Psoas muscle (tissue), 8 donors: ENCODE results near the gene PSME3. TPM values are rescaled to one million over a fixed set of nuclear protein-coding genes. Genes with fewer than 3 reads are reported as not detected.
"Not testable (repeated sequence)": the region's sequence is repeated elsewhere in the genome, so short reads cannot be mapped to it uniquely, and the experiment has no call there.

Experiments
- ATAC-seq, 4 donors: fragments of 200-7000 bp; cut with Tn5 transposase; one replicate each; pipeline ENCODE4 v1.9.1; 2020; ENCODE audit warnings: moderate library complexity in 3 of 4, mild to moderate bottlenecking in 2 of 4
- DNase-seq, 2 donors: peaks; one replicate each; pipeline ENCODE4 v3.0.0-alpha.2; 2020
- H3K27ac ChIP-seq: fragments of 200-600 bp; one replicate; pipeline ENCODE4 v1.8.0; 2022
- H3K27me3 ChIP-seq, 3 donors: fragments of 200-600 bp in 1 of 3; one replicate each; pipeline versions ENCODE4 v1.6.1 to v1.8.0; 2013 to 2022; ENCODE audit warnings: low read length in 2 of 3, mild to moderate bottlenecking in 2 of 3, moderate library complexity in 1 of 3; ENCODE audit not compliant: insufficient read depth in 3 of 3
- H3K36me3 ChIP-seq, 2 donors: fragments of 200-600 bp in 1 of 2; one replicate each; pipeline versions ENCODE4 v1.6.1 to v1.8.0; 2013 to 2022; ENCODE audit warnings: low read depth in 1 of 2, mild to moderate bottlenecking in 1 of 2, moderate library complexity in 1 of 2; ENCODE audit not compliant: insufficient read depth in 1 of 2
- H3K4me1 ChIP-seq: fragments of 200-600 bp; one replicate; pipeline ENCODE4 v1.8.0; 2022
- H3K4me3 ChIP-seq: fragments of 200-600 bp; one replicate; pipeline ENCODE4 v1.8.0; 2022; ENCODE audit warnings: mild to moderate bottlenecking
- H3K9me3 ChIP-seq: fragments of 200-600 bp; one replicate; pipeline ENCODE4 v1.8.0; 2022
- CTCF ChIP-seq: fragments of 200-600 bp; IDR thresholded peaks from one replicate; pipeline ENCODE4 v1.8.0; 2022; ENCODE audit warnings: antibody characterized with exemption
- WGBS, 3 donors: extraction: QIAGEN DNeasy Blood & Tissue Kit; methylation state at CpG; one replicate each; pipeline versions ENCODE4 v1.1.6 to v1.1.7; 2013; 5-methylcytosine and 5-hydroxymethylcytosine counted together
- intact Hi-C, 2 donors: fragments of 100-400 bp; cut with DNase I; formaldehyde crosslinking; loops; one replicate each; pipeline versions ENCODE4 v1.11.0 to v1.14.2; 2022
- polyA plus RNA-seq, 3 donors: library from polyadenylated mRNA; stranded (reverse); fragments of 200-250 nt; gene quantifications; one replicate each; pipeline ENCODE4 v1.2.3, GENCODE V29; 2013
- total RNA-seq, 4 donors: library from RNA; stranded (reverse); fragmentation: NEBNext Ultra II Directional in 2 of 4; extraction: Animal tissue kit (Norgen Biotek cat#: 25700) in 2 of 4; gene quantifications; one replicate each; pipeline versions ENCODE4 v1.2.1 to v1.2.4, GENCODE V29; 2021 to 2023
- donor health status: healthy with polysubstance abuse.
- donor health status: DM: no; HTN: no; CAD: no; lungs with moderate emphysema.
- donor health status: Bipolar disorder and iron deficiency.
- donor health status: healthy.
- donor health status: DM: yes; HTN: yes; CAD: no.
- donor health status: DM: no; HTN: no; CAD: no.
- donor health status: DM: no; HTN: no; CAD: no.
- donor health status: DM: yes; HTN: yes; CAD: no.

Gene PSME3
- total and polyA plus RNA-seq, 7 donors, result 61.7 to 239 (median 104) TPM

GRCh38 chr17:42853968-42854790 is 21.0 kb downstream of the PSME3 start:
- intact Hi-C loops, result no loop called here

GRCh38 chr17:42855048-42855596 is 21.9 kb downstream of the PSME3 start:
- DNase-seq (no peak), ATAC-seq (no peak)
- peaks cover 0 to 16% (median 0%) of the 10 kb centered on the region in 3 donors for H3K27me3 ChIP-seq
- H3K9me3 ChIP-seq, result no peaks in the 10 kb centered on the region
- no peak overlapping the region for H3K27ac ChIP-seq
- H3K4me3 ChIP-seq, result peak overlapping the region; percentile 11
- H3K4me1 ChIP-seq, result no peaks in the 10 kb centered on the region
- no peaks in the 10 kb centered on the region for H3K36me3 ChIP-seq
- intact Hi-C loops, result no loop called here
- 71 to 79% (median 74%) methylated on average over 8 of the region's 8 CpGs for WGBS, 3 donors
- TF ChIP-seq CTCF, result no peak

More at GRCh38 chr17:42853968-42854790, 21.0 kb downstream of the PSME3 start:
- Histone ChIP-seq H3K27ac (no peak overlapping the region), H3K27me3 (peaks cover 0 to 16% (median 0%) of the 10 kb centered on the region in 3 donors), H3K9me3 (no peaks in the 10 kb centered on the region), H3K4me1 (no peaks in the 10 kb centered on the region), H3K4me3 (peak overlapping the region; percentile 54), H3K36me3 (no peaks in the 10 kb centered on the region)
- ATAC-seq, result no peak
- no peak for TF ChIP-seq CTCF
- WGBS, 3 donors, result 79 to 85% (median 82%) methylated on average over 15 of the region's 15 CpGs
- DNase-seq, result no peak

- H3K4me3 ChIP-seq, H3K9me3 ChIP-seq, DNase-seq, H3K4me1 ChIP-seq, H3K27ac ChIP-seq, H3K36me3 ChIP-seq, ATAC-seq, intact Hi-C loops: not testable (repeated sequence)
- H3K27me3 ChIP-seq, result peaks cover 0 to 16% (median 0%) of the 10 kb centered on the region in 3 donors
- WGBS, 3 donors, result 69 to 80% (median 74%) methylated on average over 6 to 7 of the region's 8 CpGs
Measured at GRCh38 chr17:42856093-42856492, 22.9 kb downstream of the PSME3 start.

- peaks cover 0 to 16% (median 0%) of the 10 kb centered on the region in 3 donors for H3K27me3 ChIP-seq
- WGBS, 3 donors, result 55 to 72% (median 60%) methylated on average over 4 to 6 of the region's 8 CpGs
- intact Hi-C loops, H3K4me3 ChIP-seq, H3K4me1 ChIP-seq, H3K27ac ChIP-seq, DNase-seq, H3K36me3 ChIP-seq, ATAC-seq, H3K9me3 ChIP-seq: not testable (repeated sequence)
Measured at GRCh38 chr17:42856516-42856915, 23.3 kb downstream of the PSME3 start.

- ATAC-seq (no peak), DNase-seq (no peak)
- Histone ChIP-seq H3K9me3 (no peaks in the 10 kb centered on the region), H3K36me3 (no peaks in the 10 kb centered on the region), H3K27me3 (peaks cover 0 to 16% (median 0%) of the 10 kb centered on the region in 3 donors), H3K27ac (no peak overlapping the region), H3K4me3 (no peak overlapping the region), H3K4me1 (no peaks in the 10 kb centered on the region)
- intact Hi-C loops, result no loop called here
- 83 to 100% (median 90%) methylated on average over 1 of the region's 1 CpG for WGBS, 3 donors
- no peak for TF ChIP-seq CTCF
Measured at GRCh38 chr17:42857389-42857788, 24.2 kb downstream of the PSME3 start.
